Duodenal mucosa (tissue), 2 donors: Measurements from ENCODE around the gene SOX1.

Source experiments
- H3K27ac ChIP-seq: one replicate; pipeline ENCODE4 v1.7.0; 2013; ENCODE audit warnings: low read depth, low read length
- H3K27me3 ChIP-seq, 2 donors: one replicate each; pipeline ENCODE4 v1.7.0; 2013; ENCODE audit warnings: low read length in 2 of 2, control low read depth in 1 of 2; ENCODE audit not compliant: insufficient read depth in 2 of 2, control insufficient read depth in 1 of 2
- H3K36me3 ChIP-seq, 2 donors: one replicate each; pipeline ENCODE4 v1.7.0; 2013; ENCODE audit warnings: low read length in 2 of 2, control low read depth in 1 of 2; ENCODE audit not compliant: insufficient read depth in 2 of 2, control insufficient read depth in 1 of 2
- H3K4me1 ChIP-seq, 2 donors: one replicate each; pipeline ENCODE4 v1.7.0; 2013; ENCODE audit warnings: low read length in 2 of 2, control low read depth in 1 of 2; ENCODE audit not compliant: insufficient read depth in 2 of 2, control insufficient read depth in 1 of 2
- H3K4me3 ChIP-seq, 2 donors: one replicate each; pipeline ENCODE4 v1.7.0; 2013; ENCODE audit warnings: low read length in 2 of 2, low read depth in 1 of 2
- H3K9ac ChIP-seq, 2 donors: one replicate each; pipeline ENCODE4 v1.7.0; 2013; ENCODE audit warnings: low read length in 2 of 2, low read depth in 1 of 2
- H3K9me3 ChIP-seq, 2 donors: one replicate each; pipeline ENCODE4 v1.7.0; 2013; ENCODE audit warnings: low read length in 2 of 2, control low read depth in 1 of 2; ENCODE audit not compliant: control insufficient read depth in 1 of 2

The SOX1 gene

DNA sequence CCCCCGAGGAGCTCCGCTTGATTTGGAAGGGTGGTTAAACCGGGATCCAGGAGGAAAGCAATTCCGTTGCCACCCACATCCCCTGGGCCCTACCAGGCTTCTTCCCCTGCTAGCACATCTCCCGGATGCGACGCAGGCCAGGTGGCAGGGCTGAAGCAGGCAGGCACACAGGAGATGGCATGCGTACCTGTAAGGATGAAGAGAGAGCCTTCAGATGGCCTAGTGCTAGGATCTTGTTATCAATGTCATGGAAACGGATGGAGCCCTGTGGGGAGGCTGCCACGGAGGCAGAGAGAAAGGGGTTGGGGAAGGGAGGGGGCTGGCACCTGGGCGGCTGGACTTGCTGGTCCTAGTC is 8.5 kb upstream of the SOX1 start:
- Histone ChIP-seq H3K9ac (no peak overlapping the region), H3K9me3 (no peaks in the 10 kb centered on the region), H3K4me1 (no peaks in the 10 kb centered on the region), H3K27me3 (peaks cover 83 to 90% of the 10 kb centered on the region in 2 donors), H3K36me3 (no peaks in the 10 kb centered on the region), H3K27ac (no peak overlapping the region), H3K4me3 (no peak overlapping the region)

DNA sequence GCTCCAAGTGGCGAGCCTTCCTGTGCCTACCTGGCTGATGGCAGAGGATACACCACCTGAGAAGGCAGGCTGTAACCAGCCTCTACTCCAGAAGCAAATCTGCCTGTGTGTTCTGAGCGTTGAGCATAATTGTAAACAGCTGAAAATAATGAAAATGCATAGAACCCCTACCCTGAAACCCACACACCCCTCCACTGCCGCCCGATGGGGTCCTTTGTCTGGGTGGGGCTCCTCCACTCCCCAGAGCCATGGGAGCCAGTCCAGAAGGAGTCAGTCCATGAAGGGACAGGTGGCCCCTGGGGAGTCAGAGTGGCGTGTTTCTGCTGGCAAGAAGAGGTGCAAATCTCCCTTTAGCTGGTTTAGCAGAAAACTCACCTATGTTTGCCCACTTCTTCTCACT is 8.0 kb upstream of the SOX1 start:
- Histone ChIP-seq H3K9me3 (no peaks in the 10 kb centered on the region), H3K27ac (no peak overlapping the region), H3K36me3 (no peaks in the 10 kb centered on the region), H3K27me3 (peaks cover 83 to 90% of the 10 kb centered on the region in 2 donors), H3K4me3 (no peak overlapping the region), H3K4me1 (no peaks in the 10 kb centered on the region), H3K9ac (no peak overlapping the region)

DNA sequence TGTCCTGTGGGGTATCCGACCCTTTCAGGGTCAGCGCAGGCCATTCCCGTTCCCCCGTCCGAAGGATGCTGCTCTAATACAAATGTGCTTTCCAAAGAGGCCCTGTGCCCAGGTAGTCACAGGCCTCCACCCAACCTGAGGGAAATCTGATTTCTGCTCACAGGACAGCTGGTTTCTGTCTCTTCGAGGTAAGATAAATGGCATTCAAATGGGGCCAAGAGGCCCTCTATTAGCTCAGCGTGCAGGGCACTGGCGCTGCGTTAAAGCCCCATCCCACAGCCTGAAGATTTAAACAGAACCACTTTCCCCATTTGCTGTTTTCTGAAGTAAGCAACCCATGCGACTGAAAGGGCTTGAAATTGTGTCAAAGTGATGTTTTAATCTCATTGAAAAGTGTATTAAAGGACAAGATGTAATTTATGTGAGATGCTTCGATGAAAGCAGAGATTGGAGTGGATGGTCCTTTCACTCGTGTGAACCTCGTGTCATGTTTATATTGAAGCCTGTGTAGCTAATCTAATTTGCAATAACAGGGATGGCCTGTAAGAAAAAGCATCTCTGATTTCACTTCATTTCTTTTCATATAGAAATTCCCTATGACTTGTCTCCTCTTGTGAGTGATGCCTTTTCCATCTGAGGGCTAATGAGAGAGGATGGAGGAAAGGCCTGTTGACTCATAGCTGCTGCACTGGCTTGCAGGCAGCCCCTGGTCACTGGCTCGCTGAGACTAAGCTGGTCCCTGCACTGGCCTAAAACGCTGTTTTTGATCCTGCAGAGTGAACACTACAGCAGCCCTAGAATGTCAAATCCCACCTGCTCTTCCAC is 7.3 kb upstream of the SOX1 start:
- Histone ChIP-seq H3K36me3 (no peaks in the 10 kb centered on the region), H3K9me3 (no peaks in the 10 kb centered on the region), H3K9ac (no peak overlapping the region), H3K27me3 (peaks cover 81 to 90% of the 10 kb centered on the region in 2 donors), H3K4me3 (no peak overlapping the region), H3K4me1 (no peaks in the 10 kb centered on the region), H3K27ac (no peak overlapping the region)

DNA sequence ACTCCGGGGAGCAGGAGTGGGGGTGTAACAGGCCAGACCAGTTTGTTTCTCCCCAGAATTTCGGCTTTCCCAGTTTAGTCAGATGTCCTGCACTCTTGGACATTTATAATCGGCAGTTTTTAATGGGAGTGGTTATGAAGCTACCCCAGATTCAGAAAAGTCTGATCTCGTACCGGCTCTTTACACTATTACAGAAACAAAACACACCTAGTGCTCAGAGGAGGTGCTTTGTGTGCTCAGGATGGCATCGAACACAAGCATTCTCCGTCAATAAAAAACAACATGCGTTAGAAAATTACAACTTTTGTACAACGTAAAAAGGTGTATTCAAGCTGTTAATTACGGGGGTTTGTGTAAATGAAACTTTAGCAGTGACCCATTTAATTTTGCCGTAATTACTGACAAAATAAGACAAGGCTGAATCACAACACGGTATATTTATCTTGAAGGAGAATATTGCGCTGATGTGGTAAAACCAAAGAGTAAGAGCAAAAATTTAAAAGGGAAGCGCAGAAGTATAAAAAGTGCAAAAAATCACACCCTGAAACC is 6.6 kb upstream of the SOX1 start:
- no peak overlapping the region for H3K4me3 ChIP-seq
- peaks cover 78 to 89% of the 10 kb centered on the region in 2 donors for H3K27me3 ChIP-seq

DNA sequence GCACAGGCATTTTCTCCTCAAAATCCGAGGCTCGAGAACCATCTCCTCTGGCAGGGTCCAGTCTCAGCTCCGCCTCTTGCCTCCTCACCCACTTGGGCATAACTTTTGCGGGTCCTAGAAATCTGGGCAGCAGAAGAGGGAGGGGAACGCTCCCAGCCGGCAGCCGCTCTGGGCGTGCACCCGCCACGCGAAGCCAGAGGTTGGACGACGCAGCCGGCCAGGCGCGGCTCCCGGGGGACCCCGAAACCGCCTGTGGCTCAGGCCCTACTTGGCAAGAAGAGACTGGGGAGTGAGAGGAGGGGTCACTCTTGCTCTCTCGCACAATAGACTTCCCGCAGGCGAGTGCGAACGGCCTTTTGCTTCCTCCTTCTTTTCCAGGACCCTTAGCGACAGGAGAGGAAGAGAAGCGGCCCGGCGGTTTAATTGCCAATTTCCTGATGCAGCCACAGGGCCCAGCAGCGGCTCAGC is 6.0 kb upstream of the SOX1 start:
- no peaks in the 10 kb centered on the region for H3K4me1 ChIP-seq
- H3K27me3 ChIP-seq: peaks cover 80 to 89% of the 10 kb centered on the region in 2 donors
- H3K36me3 ChIP-seq: no peaks in the 10 kb centered on the region
- no peak overlapping the region for H3K9ac ChIP-seq
- H3K4me3 ChIP-seq: no peak overlapping the region
- no peak overlapping the region for H3K27ac ChIP-seq
- no peaks in the 10 kb centered on the region for H3K9me3 ChIP-seq

More for the DNA sequence above, 6.6 kb upstream of the SOX1 start:
- Histone ChIP-seq H3K36me3 (no peaks in the 10 kb centered on the region), H3K9ac (no peak overlapping the region), H3K27ac (no peak overlapping the region), H3K9me3 (no peaks in the 10 kb centered on the region), H3K4me1 (no peaks in the 10 kb centered on the region)

DNA sequence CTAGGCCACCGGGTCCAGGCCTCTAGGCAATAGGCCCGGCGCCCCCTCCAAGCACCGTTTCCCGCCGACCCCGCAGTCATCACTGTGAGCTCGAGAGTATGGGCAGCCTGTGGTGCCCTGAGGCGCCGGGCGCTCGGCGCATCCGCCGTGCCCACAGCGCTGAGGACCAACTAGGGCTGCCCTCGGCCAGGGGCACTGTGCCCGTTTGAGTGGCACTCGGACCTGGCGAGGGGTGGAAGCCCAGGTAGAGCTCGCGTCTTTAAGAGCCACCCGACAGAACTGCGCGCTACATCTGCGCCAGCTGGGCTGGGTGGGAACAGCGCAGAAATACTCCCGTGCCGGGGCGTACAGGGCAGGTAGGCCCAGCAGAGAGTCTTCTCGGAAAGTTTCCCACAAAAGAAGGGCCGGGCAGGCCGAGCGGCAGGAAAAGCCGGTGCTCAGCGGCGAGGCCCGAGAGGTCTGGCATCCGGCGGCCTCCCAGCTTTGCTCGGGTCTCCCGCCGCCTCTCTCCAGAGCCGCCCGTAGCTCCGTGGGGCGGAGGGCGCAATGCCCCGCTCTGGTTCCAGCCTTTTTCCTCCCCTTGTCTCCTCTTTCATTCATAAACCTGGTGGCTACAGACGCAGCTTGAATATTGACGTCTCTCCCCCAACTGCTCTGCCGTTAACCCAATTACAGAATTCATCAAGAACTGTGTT is 5.4 kb upstream of the SOX1 start:
- no peaks in the 10 kb centered on the region for H3K4me1 ChIP-seq
- H3K9me3 ChIP-seq: no peaks in the 10 kb centered on the region
- H3K36me3 ChIP-seq: no peaks in the 10 kb centered on the region
- H3K27me3 ChIP-seq: peaks cover 84 to 87% of the 10 kb centered on the region in 2 donors
- H3K9ac ChIP-seq: no peak overlapping the region
- H3K4me3 ChIP-seq: no peak overlapping the region
- no peak overlapping the region for H3K27ac ChIP-seq

DNA sequence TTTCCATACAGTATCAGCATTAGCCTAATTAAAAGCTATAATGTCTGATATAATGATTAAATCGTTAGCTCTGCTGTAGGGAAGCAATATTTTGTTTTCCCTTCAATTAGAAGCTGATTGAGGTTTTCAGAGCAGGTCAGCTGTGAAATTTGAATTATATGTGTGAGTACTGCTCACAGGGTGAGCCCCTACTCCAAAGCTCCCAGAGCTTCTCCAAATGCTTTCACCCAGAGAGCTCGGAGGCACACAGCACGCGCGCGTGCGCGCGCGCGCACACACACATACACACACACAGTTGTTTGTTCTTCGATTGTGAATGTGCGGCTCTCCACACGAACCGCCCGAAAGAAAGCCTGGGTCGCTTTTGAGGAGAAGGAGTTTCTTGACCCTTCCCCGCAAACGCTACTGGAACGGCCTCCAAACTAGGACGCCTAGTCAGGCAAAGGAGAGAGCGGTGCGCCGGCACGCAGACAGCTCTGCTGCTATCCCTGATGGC is 4.8 kb upstream of the SOX1 start:
- no peaks in the 10 kb centered on the region for H3K9me3 ChIP-seq
- H3K27me3 ChIP-seq: peaks cover 79 to 84% of the 10 kb centered on the region in 2 donors
- no peaks in the 10 kb centered on the region for H3K36me3 ChIP-seq
- H3K27ac ChIP-seq: no peak overlapping the region
- H3K4me3 ChIP-seq: no peak overlapping the region
- no peaks in the 10 kb centered on the region for H3K4me1 ChIP-seq
- no peak overlapping the region for H3K9ac ChIP-seq

DNA sequence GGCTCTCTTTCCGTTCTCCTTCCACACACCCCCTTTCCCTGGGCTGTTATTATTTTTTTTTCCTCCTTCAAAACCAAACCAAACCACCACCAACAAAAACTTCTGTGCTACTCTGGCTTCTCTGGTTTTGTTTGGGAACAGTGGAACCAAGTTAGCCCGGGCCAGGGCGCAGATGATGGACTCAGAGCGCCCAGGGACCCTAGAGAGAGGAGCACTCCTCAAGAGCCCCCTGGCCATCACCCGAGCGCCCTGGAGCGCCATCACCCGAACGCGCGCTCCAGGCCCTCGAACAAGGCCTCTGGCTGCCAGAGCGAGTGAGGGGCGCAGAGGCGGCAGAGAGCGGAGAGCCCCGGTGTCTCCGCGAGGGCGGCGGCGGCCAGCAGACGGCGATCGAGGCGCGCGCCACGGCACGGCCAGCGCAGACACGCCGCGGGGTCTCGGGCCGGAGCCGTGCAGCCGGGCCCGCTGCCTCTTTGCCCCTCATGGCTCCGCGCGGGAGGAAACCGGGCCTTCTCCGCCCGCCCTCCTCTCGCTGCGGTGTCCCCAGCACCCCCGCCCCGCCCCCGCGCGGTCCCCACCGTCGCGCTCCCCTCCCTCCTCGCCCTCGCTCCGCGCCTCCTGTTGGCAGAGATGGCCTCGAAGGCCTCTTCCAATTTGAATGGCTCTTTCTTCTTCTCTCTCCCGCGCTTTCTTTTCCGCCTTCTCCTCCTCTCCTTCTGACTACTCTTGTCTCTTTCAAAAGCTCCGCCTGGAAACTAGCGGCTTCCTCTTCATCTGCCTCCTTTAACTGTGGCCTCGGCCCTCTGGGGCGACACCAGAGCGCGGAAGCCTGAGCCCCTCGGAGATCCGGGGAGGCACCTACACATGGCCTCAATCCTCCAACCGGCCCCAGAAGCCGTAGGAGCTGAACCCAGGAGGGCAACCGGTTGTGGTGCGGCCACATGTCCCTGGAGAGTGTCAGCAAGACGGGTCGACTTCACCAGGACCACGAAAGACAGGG is 4.1 kb upstream of the SOX1 start:
- H3K27me3 ChIP-seq: peaks cover 74 to 79% of the 10 kb centered on the region in 2 donors
- no peaks in the 10 kb centered on the region for H3K36me3 ChIP-seq
- no peak overlapping the region for H3K9ac ChIP-seq
- H3K4me1 ChIP-seq: no peaks in the 10 kb centered on the region
- H3K9me3 ChIP-seq: no peaks in the 10 kb centered on the region
- H3K27ac ChIP-seq: no peak overlapping the region
- no peak overlapping the region for H3K4me3 ChIP-seq

DNA sequence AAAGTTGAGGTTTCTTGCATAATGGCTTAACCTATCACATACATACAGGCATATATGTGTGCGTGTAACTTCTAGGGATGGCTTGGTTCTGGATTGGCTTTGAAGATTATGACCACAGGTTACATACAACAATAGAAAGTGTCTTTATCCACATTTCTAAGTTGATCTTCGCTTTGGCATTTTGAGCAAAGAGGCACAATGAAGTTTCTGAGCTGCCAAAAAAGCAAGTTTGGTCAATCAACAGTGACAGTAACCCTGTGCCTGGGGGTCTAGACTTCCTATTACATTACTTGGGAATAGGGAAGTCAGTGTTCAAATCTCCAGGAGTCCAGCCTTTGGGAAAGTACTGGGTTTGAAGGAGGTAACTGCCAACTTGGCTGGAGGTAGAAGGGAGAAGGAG is 3.1 kb upstream of the SOX1 start:
- Histone ChIP-seq H3K9me3 (no peaks in the 10 kb centered on the region), H3K27ac (no peak overlapping the region), H3K36me3 (no peaks in the 10 kb centered on the region), H3K4me3 (no peak overlapping the region), H3K9ac (no peak overlapping the region), H3K27me3 (peaks cover 65 to 70% of the 10 kb centered on the region in 2 donors), H3K4me1 (no peaks in the 10 kb centered on the region)
